HEK293 (cell line): ENCODE measurements around the gene MAP2.
A peak's percentile ranks its signal among the peaks of the same experiment; 100 is the strongest.

Experiments used
- CTCF ChIA-PET: fragments of 350-600 bp; formaldehyde crosslinking; extraction: SDS; loops from one replicate; lab custom pipeline; 2021; ENCODE audit warnings: antibody characterized with exemption; lab: Yijun Ruan, JAX
- POLR2A ChIA-PET: fragments of 300-600 bp; formaldehyde crosslinking; extraction: SDS; loops from one replicate; lab custom pipeline; 2020; ENCODE audit warnings: antibody characterized with exemption, inconsistent platforms; lab: Yijun Ruan, JAX
- H3K27ac ChIP-seq: fragments of 200-500 bp; sonication (Bioruptor generic); 2 replicates; pipeline ENCODE4 v1.5.1; 2014; ENCODE audit warnings: low read depth, low read length, control low read depth, inconsistent platforms; ENCODE audit errors: extremely low read depth
- H3K36me3 ChIP-seq, 2 experiments: fragments of 200-500 bp in 1 of 2; sonication (Bioruptor generic) in 1 of 2; 1 replicate in 1 of 2; 2 replicates in 1 of 2; pipeline ENCODE4 v1.5.1; 2014 to 2017; ENCODE audit warnings: inconsistent platforms in 2 of 2, low read length in 2 of 2; ENCODE audit not compliant: control insufficient read depth in 2 of 2, insufficient read depth in 1 of 2
- H3K4me1 ChIP-seq: fragments of 200-500 bp; sonication (Bioruptor generic); 2 replicates; pipeline ENCODE4 v1.5.1; 2014; ENCODE audit warnings: mild to moderate bottlenecking, low read length, inconsistent platforms; ENCODE audit not compliant: control insufficient read depth, insufficient read depth
- H3K4me3 ChIP-seq: 2 replicates; pipeline ENCODE4 v1.5.1; 2011; ENCODE audit warnings: low read depth, mild to moderate bottlenecking, control low read depth, low read length, moderate library complexity
- H3K9me3 ChIP-seq: fragments of 200-500 bp; sonication (Bioruptor generic); 2 replicates; pipeline ENCODE4 v1.5.1; 2014; ENCODE audit warnings: low read depth, low read length, inconsistent platforms; ENCODE audit not compliant: control insufficient read depth, insufficient read depth
- GFI1B ChIP-seq: fragments of 450-650 bp; formaldehyde crosslinking; IDR thresholded peaks from 2 replicates; pipeline ENCODE4 v1.5.1; 2016; ENCODE audit warnings: missing biosample characterization, missing genetic modification characterization
- RBAK ChIP-seq: fragments of 450-650 bp; formaldehyde crosslinking; IDR thresholded peaks from 2 replicates; pipeline ENCODE4 v1.5.1; 2016; ENCODE audit warnings: missing biosample characterization, missing genetic modification characterization
- REPIN1 ChIP-seq: fragments of 450-650 bp; formaldehyde crosslinking; IDR thresholded peaks from 2 replicates; pipeline ENCODE4 v1.5.1; 2017; ENCODE audit warnings: missing biosample characterization, missing genetic modification characterization, low read depth
- SETDB1 ChIP-seq: IDR thresholded peaks from one replicate; pipeline ENCODE4 v1.6.1; 2017; ENCODE audit warnings: mild to moderate bottlenecking, low read length, moderate library complexity, mixed read lengths; ENCODE audit not compliant: insufficient read length
- YY1 ChIP-seq: fragments of 450-650 bp; formaldehyde crosslinking; IDR thresholded peaks from 2 replicates; pipeline ENCODE4 v1.5.1; 2018; ENCODE audit warnings: missing biosample characterization, missing genetic modification characterization
- ZNF10 ChIP-seq: fragments of 450-650 bp; formaldehyde crosslinking; IDR thresholded peaks from 2 replicates; pipeline ENCODE4 v1.5.1; 2017; ENCODE audit warnings: missing biosample characterization, missing genetic modification characterization
- ZNF155 ChIP-seq: fragments of 450-650 bp; formaldehyde crosslinking; IDR thresholded peaks from 2 replicates; pipeline ENCODE4 v1.5.1; 2016; ENCODE audit warnings: missing biosample characterization, missing genetic modification characterization
- ZNF341 ChIP-seq: fragments of 450-650 bp; formaldehyde crosslinking; IDR thresholded peaks from 2 replicates; pipeline ENCODE4; 2016; ENCODE audit warnings: low read depth, missing biosample characterization, missing genetic modification characterization
- ZNF529 ChIP-seq: fragments of 450-650 bp; formaldehyde crosslinking; IDR thresholded peaks from 2 replicates; pipeline ENCODE4 v1.5.1; 2017; ENCODE audit warnings: missing genetic modification characterization, missing biosample characterization; ENCODE audit not compliant: insufficient replicate concordance
- ZNF785 ChIP-seq: fragments of 450-650 bp; formaldehyde crosslinking; IDR thresholded peaks from 2 replicates; pipeline ENCODE4 v1.5.1; 2016; ENCODE audit warnings: missing biosample characterization, missing genetic modification characterization
- ZSCAN16 ChIP-seq: fragments of 450-650 bp; formaldehyde crosslinking; IDR thresholded peaks from 2 replicates; pipeline ENCODE4 v1.5.1; 2016; ENCODE audit warnings: missing biosample characterization, missing genetic modification characterization
- ZSCAN23 ChIP-seq: fragments of 450-650 bp; formaldehyde crosslinking; IDR thresholded peaks from 2 replicates; pipeline ENCODE4 v1.5.1; 2016; ENCODE audit warnings: missing biosample characterization, missing genetic modification characterization
- TF ChIP-seq, protein P1 (sequence below): fragments of 450-650 bp; formaldehyde crosslinking; IDR thresholded peaks from 2 replicates; pipeline ENCODE4 v1.5.1; 2017; ENCODE audit warnings: missing biosample characterization, missing genetic modification characterization
- TF ChIP-seq, protein P2 (sequence below): fragments of 450-650 bp; IDR thresholded peaks from 2 replicates; pipeline ENCODE4 v1.5.1; 2018; ENCODE audit warnings: missing biosample characterization, missing genetic modification characterization
- TF ChIP-seq, protein P3 (sequence below): fragments of 450-650 bp; formaldehyde crosslinking; IDR thresholded peaks from 2 replicates; pipeline ENCODE4 v1.5.1; 2016; ENCODE audit warnings: missing biosample characterization, missing genetic modification characterization, low read depth

The MAP2 gene

DNA sequence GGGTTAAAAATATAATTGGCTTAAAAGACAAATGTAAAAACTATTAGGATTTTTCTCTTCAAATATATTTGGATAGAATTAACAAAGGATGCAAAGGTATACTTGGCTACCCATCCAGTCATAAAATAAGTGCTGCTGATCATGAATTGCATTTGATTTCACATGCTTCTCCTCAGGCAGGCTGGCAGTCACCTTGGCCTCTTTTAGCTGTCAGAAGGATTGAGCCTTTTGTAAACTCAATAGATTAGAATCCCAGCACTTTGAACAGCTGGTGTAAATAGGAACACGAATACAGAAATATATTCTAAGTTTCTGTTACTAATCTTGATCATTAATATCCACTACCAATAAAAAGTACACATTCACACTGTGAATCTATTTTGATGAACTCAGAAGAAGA is 178.4 kb downstream of the MAP2 start (continued):
- TF ChIP-seq, protein P1, sequence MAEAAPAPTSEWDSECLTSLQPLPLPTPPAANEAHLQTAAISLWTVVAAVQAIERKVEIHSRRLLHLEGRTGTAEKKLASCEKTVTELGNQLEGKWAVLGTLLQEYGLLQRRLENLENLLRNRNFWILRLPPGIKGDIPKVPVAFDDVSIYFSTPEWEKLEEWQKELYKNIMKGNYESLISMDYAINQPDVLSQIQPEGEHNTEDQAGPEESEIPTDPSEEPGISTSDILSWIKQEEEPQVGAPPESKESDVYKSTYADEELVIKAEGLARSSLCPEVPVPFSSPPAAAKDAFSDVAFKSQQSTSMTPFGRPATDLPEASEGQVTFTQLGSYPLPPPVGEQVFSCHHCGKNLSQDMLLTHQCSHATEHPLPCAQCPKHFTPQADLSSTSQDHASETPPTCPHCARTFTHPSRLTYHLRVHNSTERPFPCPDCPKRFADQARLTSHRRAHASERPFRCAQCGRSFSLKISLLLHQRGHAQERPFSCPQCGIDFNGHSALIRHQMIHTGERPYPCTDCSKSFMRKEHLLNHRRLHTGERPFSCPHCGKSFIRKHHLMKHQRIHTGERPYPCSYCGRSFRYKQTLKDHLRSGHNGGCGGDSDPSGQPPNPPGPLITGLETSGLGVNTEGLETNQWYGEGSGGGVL: no peak
- TF ChIP-seq ZNF529 (tag by site-specific recombination): no peak
- TF ChIP-seq, all 188 proteins: peak for 0

DNA sequence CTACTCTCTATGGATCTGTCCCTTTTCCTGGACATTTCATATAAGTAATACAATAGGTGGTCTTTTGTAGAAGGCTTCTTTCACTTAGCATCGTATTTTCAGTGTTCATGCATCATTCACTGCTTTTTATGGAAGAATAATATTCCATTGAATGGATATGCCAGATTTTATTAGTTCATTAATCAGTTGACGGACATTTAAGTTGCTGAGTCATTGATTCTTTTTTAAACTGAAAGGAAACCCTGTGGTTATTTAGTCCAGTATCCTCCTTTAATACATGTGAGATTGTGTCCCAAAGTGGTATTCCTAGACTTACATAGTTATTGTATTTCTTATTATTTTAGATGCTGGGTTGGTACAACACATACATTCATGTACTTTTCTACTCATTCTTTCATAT is 185.7 kb downstream of the MAP2 start:
- CTCF ChIA-PET: no interaction called here
- no peak overlapping the region for H3K27ac ChIP-seq
- H3K4me3 ChIP-seq: no peak overlapping the region
- TF ChIP-seq ZNF10 (tag by site-specific recombination): peak; percentile 60; the same call in 1 of the 2 replicates
- TF ChIP-seq GFI1B (tag by site-specific recombination): no peak
- TF ChIP-seq, protein P2, sequence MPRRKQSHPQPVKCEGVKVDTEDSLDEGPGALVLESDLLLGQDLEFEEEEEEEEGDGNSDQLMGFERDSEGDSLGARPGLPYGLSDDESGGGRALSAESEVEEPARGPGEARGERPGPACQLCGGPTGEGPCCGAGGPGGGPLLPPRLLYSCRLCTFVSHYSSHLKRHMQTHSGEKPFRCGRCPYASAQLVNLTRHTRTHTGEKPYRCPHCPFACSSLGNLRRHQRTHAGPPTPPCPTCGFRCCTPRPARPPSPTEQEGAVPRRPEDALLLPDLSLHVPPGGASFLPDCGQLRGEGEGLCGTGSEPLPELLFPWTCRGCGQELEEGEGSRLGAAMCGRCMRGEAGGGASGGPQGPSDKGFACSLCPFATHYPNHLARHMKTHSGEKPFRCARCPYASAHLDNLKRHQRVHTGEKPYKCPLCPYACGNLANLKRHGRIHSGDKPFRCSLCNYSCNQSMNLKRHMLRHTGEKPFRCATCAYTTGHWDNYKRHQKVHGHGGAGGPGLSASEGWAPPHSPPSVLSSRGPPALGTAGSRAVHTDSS (tag by site-specific recombination): no peak
- no peak for TF ChIP-seq REPIN1 (tag by site-specific recombination)
- TF ChIP-seq YY1 (tag by site-specific recombination): no peak
- no peaks in the 10 kb centered on the region for H3K9me3 ChIP-seq
- H3K4me1 ChIP-seq: no peaks in the 10 kb centered on the region
- POLR2A ChIA-PET: no interaction called here
- no peaks in the 10 kb centered on the region for H3K36me3 ChIP-seq

DNA sequence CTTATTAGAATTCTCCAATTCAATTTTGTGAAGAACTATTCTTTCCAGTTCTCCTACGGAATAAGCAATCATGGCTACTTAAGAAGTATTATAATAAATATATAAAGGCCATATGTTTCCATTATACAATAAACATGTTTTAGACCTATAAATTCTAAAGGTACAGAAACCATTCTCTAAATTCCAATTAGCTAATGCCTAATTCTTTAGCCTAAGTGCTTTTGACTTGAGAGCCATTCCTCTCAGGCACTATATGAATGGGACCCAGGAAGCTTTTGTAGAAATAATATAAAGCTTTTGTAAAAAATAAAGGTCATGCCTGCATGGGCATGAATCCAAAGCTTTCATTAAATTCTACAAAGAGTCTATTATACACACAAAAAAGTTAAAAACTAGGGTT is 186.8 kb downstream of the MAP2 start:
- H3K4me1 ChIP-seq: no peaks in the 10 kb centered on the region
- H3K9me3 ChIP-seq: no peaks in the 10 kb centered on the region
- TF ChIP-seq ZSCAN23 (tag by site-specific recombination): no peak
- no peak for TF ChIP-seq ZSCAN16 (tag by site-specific recombination)
- no peak for TF ChIP-seq ZNF785 (tag by site-specific recombination)
- TF ChIP-seq RBAK (tag by site-specific recombination): no peak
- no peak for TF ChIP-seq ZNF341 (tag by site-specific recombination)
- no peak for TF ChIP-seq ZNF155 (tag by site-specific recombination)
- TF ChIP-seq SETDB1: no peak
- TF ChIP-seq, protein P3, sequence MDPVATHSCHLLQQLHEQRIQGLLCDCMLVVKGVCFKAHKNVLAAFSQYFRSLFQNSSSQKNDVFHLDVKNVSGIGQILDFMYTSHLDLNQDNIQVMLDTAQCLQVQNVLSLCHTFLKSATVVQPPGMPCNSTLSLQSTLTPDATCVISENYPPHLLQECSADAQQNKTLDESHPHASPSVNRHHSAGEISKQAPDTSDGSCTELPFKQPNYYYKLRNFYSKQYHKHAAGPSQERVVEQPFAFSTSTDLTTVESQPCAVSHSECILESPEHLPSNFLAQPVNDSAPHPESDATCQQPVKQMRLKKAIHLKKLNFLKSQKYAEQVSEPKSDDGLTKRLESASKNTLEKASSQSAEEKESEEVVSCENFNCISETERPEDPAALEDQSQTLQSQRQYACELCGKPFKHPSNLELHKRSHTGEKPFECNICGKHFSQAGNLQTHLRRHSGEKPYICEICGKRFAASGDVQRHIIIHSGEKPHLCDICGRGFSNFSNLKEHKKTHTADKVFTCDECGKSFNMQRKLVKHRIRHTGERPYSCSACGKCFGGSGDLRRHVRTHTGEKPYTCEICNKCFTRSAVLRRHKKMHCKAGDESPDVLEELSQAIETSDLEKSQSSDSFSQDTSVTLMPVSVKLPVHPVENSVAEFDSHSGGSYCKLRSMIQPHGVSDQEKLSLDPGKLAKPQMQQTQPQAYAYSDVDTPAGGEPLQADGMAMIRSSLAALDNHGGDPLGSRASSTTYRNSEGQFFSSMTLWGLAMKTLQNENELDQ: no peak
- ChIA-PET CTCF (interaction anchor here (0.6 kb wide), 1 partner anchor 859 kb away, joined by 3 read pairs; no protein-coding TSS in a partner anchor), POLR2A (no interaction called here)
- H3K27ac ChIP-seq: no peak overlapping the region
- no peak overlapping the region for H3K4me3 ChIP-seq
- no peaks in the 10 kb centered on the region for H3K36me3 ChIP-seq
